HG03045 (cell line): ENCODE measurements around the gene TAF1B.

ENCODE experiments used
- ATAC-seq: cut with Tn5 transposase; IDR thresholded peaks from one replicate; pipeline ENCODE4 v1.9.1; 2021; ENCODE audit warnings: mild to moderate bottlenecking, moderate library complexity; ENCODE audit not compliant: unreplicated experiment

The TAF1B gene

DNA sequence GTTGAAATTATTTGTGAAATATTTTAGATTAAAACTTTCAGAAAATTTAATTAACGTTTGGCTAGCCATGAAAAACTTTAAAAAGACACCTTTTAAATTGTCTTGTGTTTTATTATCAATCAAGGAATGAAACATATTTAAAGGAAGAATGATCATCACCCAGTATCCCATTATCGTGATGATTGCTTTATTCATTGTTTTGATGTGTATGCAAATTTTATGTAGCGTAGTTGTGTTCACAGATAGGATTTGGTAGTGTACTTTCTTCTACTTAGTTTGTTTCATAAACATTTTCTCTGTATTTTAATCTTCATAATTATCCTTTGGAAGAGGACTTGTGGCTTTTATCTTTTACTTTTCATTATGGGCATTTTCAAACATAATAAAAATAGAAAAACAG is 116.0 kb downstream of the TAF1B start:
- no peak for ATAC-seq

DNA sequence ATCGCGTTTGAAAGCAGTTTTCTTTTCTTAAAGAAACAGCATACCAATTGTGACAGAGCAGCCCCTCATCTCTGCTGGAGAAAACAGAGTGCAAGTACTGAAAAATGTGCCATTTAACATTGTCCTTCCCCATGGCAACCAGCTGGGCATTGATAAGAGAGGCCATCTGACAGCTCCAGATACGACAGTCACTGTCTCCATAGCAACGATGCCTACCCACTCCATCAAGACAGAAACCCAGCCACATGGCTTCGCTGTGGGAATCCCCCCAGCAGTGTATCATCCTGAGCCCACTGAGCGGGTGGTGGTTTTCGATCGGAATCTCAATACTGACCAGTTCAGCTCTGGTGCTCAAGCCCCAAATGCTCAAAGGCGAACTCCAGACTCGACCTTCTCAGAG is 117.7 kb downstream of the TAF1B start:
- ATAC-seq, result no peak

DNA sequence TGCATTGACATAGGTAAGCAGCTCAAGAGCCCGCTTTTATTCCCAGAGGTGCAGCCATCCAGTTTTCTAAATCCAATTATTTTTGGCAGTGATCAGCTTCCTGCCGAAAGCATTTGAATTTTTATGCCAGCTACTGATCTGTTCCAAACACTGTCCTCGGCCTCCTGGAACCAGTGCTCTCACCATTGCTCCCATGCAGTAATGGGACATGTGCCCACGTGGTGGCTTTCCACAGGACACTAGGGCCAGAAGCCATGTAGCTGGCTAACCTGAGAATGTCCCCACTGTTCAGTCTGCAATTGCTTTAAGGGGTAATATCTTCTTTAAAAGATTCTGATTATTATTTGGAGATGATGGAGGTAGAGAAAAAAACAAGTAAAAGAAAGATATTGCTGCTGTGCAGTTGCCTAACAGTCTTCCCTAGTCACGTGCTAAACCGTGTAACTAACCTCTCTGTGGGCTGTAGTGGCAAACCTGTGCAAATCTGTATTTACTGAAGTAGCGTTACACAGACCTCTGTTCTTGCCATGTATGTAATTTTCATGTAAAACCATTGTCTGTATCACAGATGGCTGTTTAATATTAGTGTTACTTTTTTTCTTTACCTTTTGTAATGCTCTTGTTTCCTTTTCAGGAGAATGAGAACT is 121.2 kb downstream of the TAF1B start:
- ATAC-seq, result no peak

DNA sequence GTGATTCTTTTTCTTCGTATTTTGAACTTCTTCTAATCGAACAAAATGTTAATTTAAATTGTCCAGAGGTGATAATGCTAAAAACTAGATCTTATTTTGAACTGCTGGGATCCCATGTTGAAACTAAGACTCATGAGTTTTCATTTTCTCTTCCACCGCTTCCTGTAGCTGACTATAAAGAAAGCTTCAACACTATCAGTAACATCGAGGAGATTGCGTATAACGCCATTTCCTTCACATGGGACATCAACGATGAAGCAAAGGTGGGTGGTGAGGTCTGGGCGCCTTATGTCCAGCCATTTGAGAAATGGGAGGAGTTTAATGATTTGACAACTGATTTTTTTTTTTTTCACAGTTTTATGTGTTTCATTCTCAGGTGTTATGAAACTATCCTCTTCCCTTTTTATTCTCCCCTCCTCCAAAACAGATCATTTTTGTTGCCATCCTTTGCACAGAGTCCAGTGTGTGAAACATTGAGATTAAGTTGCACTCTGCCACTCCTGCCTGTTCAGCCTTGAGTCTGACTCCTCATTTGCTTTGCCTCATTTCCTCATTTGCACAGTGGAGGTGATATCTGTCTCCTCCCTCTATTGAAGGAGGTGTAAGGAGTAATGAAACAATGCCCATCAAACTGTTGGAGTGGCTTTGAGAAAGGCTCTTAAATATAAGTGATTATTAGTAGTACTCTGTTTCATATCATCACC is 122.0 kb downstream of the TAF1B start:
- ATAC-seq, result no peak

DNA sequence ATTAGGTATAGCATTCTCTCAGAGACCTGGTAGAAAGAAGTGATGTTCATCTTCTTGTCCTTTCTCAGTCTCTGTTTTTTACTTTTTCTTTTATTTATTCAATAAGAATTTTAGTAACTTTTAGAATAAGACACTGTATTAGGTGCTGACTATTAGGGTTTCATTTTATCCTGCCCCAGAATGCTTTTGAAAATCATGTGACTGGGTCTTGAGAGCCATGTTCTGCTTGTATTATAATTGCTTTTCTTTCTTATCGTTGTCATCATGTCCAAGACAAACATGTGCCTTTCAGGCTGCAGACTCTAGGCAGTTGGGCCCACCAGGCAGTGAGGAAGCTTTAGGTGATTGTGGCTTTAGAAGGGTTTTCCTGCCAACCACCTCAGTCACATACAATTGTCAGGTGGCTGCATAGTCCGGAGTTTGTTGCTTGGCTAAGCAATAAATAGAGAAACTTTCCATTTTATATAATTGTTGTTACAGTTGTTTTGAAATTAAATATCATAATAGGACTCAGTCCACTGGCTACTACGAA is 123.3 kb downstream of the TAF1B start:
- ATAC-seq, result no peak

DNA sequence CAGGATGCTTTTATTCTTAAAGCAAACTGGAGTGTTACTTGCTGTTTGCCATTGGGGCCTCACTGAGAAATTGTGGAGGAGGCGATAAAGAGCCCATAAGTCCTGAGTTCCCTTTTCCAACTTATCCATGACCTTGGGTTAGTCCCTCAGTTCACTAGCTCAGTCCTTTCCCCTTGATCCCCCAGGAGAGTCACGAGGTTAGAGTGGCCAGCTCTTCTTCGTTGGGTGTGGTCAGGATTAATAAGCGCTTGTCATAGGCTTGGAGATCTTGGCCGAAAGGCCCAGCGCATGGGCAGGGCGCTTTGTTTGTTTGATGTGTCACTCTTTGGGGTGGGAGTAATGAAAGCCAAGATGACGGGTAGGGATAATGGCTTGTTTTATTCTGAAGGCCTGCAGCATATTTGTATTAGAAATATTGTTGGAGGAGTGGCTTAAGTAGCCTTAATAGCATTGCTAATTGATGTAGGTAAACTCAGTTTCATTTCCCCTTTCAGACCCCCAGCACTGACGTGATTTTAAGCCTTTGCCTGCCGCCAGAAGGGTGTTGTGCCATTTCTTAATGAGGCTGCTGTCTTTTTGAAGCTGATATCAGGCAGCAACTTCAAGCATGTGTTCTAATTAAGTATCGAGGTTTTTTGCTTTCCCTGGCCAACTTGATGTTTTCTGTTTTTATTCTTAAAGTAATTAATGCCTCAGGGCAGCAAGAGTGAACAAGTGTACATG is 123.9 kb downstream of the TAF1B start:
- ATAC-seq, result no peak

DNA sequence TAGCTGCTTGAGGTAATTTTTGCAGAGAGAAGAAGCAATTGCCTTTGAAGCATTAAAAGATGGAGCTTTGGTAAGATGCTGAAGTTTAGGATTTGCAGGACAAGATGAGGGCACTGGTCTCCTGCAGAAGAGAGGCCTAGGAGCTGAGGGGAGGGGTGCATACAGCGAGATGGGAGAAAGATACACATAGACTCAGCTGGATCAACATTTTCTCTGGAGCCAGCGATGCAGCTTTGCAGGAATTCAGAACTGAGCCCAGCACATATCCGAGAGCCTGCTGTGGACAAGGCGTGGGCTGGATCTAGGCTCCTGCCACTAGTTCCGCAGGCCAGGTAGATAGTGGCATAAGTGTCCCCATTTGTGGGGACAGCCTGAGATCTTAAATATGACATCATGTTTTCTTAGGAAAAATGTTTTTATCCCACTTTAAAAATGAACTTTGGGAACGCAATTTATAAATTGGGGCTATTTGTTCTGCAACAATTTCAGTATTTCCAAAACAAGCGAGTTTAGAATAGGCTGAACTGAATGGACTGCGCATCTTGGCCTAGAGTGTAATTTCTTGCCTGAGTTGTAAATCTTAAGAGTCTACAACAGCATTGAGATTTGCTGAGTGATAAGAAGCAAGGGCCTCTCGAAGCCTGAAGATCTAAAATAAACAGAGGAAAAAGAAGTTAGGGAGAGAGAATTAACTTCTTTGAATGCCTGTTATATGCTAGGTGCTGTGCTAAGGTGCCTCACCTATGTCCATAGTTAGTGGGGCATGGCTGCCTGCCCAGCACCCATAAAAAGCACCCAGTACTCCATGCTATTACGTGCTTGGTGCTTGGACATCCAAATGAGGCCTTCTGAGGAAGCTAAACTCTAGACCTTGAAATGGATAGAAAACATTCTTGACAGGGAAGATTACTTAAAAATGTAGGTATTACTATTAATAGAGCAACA is 125.6 kb downstream of the TAF1B start:
- ATAC-seq, result no peak

DNA sequence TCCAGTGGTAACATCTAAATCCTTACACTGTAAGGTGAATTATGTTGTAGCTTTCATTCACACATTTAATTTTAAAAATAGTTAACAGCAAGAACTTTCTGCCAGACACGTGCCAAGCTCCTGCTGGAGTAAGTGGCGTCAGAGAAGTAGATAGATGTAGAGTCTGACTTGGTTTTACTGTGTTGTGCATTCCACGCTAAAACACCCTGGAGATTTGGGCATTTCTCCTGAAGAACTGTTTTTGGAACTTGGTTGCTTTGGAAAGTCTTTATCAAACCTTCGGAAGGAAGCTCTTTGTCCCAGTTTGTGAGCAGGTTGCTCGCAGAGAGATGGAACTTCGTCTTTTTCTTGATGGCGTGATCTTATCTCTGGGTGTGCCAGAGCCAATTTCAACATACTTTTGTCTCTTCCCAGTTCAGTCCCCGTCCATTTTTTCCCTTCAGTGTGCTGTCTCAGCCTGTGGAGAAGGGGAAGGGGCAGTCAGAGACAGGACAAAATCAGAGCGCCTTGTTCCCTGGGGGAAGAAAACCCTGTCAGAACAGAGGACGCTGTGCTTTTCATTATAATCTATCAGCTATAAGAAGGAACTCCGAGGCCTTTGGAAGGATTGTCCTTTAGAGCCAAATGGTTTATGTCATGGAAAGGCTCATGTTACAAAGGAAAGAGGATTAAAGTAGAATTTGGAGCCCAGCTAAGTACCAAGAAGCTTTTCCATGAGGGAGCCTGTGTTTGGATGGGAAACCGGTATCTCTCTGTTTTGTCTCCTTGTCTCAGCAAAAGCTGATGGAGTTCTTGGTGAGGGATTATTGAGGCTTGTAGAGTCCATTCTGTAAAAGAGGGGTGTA is 127.1 kb downstream of the TAF1B start:
- no peak for ATAC-seq

DNA sequence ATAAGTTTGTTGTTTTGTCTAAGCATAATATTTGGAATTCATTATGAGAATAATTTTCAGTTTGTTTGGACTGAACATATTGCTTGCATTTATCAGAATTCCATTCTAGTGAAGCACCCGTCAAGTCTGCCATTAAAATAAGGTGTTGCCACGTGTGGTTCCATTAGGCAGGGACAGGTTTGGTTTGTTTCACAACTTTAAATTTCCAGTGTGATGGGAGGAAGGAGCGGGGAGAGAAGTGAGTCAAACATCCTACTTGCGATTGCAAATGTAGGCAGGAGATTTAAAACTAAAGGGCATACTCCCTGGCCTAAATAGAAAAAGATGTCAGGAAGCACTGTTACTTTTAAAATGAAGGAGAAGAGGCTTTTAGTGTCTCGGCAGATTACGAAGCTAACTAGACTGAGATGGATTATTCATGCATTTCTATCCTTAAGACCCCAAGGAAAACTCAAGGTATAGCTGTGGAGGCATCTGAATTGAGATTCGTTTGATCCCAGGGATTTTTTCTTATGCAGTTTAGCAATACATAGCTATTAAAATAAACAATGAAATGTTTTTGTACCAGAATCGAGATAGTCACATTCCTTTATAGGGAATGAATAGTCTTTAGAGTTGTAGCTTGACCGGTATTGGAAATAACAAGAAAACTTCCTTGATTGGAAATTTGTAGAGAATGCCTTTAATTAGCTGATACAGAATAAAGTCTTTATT is 128.0 kb downstream of the TAF1B start:
- ATAC-seq, result no peak

DNA sequence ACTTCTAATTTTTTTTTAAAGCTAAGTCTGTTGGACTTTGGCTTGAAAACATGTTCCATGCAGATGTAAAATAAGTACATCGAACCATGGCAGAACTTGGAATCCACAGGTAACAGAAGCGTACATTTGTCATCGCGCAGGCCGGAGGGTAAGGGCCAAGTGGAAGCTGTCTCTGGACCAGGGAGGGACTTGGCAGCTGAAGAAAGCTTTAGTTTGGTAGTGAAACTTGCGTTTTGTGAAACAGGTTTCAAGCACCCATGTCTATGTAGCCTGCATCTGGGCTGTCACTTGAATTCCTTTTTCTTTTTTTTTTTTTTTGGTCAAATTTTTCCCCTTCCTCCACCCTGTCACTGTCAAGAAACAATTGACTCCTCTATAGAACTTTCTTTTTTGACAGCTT is 128.6 kb downstream of the TAF1B start:
- ATAC-seq, result no peak

DNA sequence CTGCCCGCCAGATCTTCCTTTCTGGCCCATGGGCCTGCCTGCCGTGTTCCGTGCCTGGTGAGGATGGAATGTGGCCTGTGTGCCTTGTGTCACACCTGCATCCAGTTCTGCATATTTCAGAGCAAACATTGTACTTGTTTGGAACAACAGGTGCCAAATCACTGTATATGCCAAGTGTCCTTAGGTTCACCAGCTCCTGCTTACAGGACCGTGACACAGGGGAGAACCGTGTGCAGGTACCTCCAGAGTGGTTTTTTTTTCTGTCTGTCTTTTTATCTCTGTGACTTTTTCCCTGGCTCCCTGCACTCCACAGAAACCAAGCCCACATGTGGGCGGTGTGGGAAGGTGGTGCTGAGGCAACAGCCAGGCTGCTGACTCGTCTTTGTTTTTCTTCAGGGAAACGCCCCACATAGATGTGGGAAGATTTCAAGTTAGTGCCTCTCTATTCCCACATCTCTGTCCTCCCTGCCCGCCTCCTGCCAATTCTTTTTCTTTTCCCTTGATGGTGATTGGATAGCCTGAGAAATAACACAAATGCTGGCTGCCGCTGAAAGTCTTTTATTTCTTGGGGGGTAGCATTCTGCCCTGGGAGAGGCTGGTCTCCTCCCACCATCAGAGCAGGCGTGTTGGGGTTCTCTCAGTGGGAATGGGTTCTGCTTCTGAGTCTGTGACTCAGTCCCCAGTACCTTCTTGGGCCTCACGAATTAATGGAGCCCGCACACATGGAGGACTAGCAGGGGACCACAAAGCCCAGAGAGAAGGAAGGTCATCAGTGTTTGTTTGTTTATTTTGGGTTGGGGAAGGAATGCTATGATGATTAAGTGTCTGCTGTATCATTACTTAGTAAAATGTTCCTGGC is 129.6 kb downstream of the TAF1B start:
- no peak for ATAC-seq

DNA sequence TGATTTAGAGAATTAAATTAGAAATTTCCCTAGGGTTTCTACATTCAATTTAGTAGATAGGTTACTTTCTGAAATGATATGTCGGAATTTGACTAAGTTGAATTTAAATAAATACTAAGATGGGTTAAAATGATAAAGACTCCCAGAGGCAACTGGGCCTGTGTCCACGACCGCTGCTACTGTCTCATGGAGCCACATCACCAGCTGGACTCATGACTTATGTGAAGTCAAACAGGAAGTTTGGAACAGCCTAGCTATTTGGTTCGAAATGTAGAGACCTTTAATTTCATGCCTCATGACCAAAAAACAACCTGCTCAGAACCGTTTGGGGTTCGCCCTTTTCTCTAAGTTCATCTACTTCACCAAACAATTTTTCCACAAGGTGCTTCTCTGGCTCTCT is 130.4 kb downstream of the TAF1B start:
- ATAC-seq, result no peak

DNA sequence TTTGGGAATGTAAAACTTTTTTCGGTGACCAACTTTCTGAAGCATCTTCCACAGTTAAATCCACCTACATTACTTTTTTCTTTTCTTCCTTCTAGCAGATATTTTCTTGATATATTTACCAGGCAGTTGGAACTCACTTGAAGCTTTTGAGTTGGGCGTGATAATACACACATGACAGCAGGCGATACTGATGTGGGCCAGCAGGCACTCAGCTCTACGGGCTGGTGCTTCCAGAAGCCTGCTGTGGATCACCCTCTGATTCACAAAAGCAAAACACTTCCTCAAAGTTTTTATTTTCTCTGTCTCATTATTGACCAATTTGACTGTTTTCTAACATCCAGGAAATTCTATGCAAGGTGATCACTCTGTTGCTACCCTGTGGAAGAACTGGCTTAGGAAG is 131.1 kb downstream of the TAF1B start:
- no peak for ATAC-seq

DNA sequence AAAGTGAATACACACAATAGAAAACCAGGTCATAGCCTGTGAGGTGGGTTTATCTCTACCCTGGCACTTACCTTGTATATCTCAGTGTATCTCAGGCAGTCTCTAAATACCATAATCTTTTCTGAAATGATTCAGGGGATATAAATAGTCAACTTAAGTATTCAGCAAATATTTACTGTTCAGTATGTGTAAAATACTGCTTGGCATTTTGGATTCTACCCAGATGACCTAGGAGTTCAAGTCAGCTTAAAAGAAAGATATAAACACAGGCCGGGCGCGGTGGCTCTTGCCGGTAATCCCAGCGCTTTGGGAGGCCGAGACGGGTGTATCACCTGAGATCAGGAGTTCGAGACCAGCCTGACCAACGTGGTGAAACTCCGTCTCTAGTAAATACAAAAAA is 132.1 kb downstream of the TAF1B start:
- ATAC-seq, result no peak

DNA sequence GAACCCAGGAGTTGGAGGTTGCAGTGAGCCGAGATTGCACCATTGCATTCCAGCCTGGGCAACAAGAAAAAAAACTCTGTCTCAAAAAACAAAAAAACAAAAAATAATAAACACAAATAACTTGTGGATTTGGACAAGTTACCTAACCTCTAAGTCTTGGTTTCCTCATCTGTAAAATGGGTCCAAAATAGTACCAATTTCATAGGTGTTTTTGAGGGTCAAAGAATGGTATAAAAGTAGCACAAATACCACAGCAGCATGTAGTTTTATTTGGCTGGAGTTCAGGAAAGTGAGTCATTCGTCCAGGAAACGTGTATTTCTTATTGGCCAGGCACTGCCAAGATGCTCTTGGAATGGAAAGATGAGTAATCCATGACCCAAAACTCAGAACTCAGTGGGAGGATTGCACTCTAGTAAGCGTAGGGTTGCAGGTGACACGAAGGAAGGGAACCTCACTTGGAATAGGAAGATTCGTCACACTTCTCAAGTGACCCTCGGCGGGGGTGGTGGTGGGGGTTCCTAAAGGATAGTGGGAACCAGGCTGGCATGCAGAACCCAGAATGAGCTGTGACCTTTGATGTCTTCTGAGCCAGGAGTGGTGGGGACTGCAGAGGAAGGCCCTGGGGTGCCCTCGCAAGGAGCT is 132.7 kb downstream of the TAF1B start:
- no peak for ATAC-seq

DNA sequence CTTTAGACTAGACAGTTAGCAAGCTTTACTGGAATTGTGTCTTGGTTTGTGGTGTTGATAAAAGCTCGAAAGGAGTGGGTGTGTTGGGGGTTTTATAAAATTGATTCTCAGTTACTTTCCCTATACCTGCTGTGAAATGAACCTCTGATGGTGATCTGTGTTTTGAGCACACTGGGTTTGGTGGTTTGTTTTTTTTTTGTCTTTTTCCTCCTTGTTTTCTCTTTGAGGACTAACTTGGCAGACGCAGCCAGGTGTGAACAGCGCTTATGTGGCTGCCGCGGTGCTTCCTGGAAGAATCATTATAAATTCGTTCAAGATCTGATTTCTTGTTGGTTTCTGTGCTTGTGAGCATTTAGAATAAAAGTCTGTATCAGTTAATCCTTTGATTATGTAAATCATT is 136.7 kb downstream of the TAF1B start:
- no peak for ATAC-seq

DNA sequence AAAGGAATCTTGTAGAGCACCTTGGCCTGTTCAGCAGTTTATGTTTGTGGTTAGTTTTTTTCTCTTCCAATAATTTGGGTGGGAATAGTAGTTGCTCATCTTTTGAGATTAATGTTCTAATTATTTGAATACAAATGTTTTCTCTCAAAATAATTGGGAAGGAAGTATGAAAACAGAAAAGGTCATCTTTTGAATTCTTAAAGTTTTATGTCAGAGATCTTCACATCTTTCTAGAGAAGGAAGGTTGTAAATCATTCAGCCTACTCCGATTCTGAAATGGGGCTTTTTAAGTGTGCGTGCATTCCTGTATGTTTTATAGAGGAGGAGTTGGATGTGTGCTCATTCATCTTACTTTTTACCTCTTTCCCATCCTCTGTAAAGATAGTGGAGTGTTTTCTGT is 137.2 kb downstream of the TAF1B start:
- no peak for ATAC-seq

DNA sequence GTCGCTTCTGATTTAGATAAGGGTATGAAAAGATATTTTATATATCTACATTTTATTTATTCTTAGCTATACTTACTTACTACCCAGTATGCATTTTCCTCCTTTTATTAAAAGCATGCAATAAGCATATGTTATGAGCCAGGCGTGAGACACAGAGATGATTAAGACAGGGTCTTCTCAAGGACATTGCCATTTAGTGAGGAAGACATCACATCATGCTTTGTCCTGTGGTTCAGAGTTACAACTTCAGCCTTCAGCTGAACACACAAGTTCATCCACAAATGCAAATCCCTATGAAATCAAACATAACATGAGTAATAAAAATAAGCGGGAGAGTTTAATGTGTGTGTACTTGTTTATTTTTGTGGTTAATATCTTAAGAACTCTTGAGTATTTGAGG is 138.4 kb downstream of the TAF1B start:
- no peak for ATAC-seq
